CD14-positive monocyte (primary cell): ENCODE data around the gene ROBO1. TPM values are rescaled to one million over a fixed set of nuclear protein-coding genes. Genes with fewer than 3 reads are reported as not detected.

Experiments
- DNase-seq, 3 donors: peaks; one replicate each; pipeline ENCODE4 v3.0.0-alpha.2; 2011 to 2022
- H2AFZ ChIP-seq: 2 replicates; pipeline ENCODE4 v1.6.0; 2012; ENCODE audit warnings: mild to moderate bottlenecking, low read depth, low read length, inconsistent platforms; ENCODE audit not compliant: insufficient read depth, poor library complexity, severe bottlenecking
- H3K27ac ChIP-seq, 2 donors: 1 replicate in 1 of 2; 2 replicates in 1 of 2; pipeline ENCODE4 v1.5.1; 2012 to 2013; ENCODE audit warnings: low read length in 2 of 2, control low read depth in 1 of 2, inconsistent platforms in 1 of 2, low read depth in 1 of 2, mild to moderate bottlenecking in 1 of 2
- H3K27me3 ChIP-seq, 2 donors: one replicate each; pipeline versions ENCODE4 v1.6.0 to v1.6.1; 2011 to 2013; ENCODE audit warnings: low read length in 2 of 2; ENCODE audit not compliant: control insufficient read depth in 2 of 2, insufficient read depth in 2 of 2
- H3K36me3 ChIP-seq, 2 donors: replicated peaks in 1 of 2; 1 replicate in 1 of 2; 2 replicates in 1 of 2; pipeline versions ENCODE4 v1.5.1 to v1.6.1; 2012 to 2013; ENCODE audit warnings: low read length in 2 of 2, control low read depth in 1 of 2, inconsistent platforms in 1 of 2, mild to moderate bottlenecking in 1 of 2; ENCODE audit not compliant: insufficient read depth in 2 of 2, control insufficient read depth in 1 of 2
- H3K4me1 ChIP-seq, 2 donors: 1 replicate in 1 of 2; 2 replicates in 1 of 2; pipeline versions ENCODE4 v1.5.1 to v1.6.1; 2012 to 2013; ENCODE audit warnings: low read length in 2 of 2, control low read depth in 1 of 2, inconsistent platforms in 1 of 2, mild to moderate bottlenecking in 1 of 2, moderate library complexity in 1 of 2; ENCODE audit not compliant: insufficient read depth in 2 of 2, control insufficient read depth in 1 of 2
- H3K4me2 ChIP-seq: replicated peaks from 2 replicates; pipeline ENCODE3; 2012; ENCODE audit warnings: low read length, moderate library complexity, mild to moderate bottlenecking; ENCODE audit not compliant: poor library complexity, severe bottlenecking; ENCODE audit errors: extremely low read depth
- H3K4me3 ChIP-seq, 3 experiments: fragments of 200-600 bp in 1 of 3; sonication (generic) in 1 of 3; replicated peaks in 1 of 3; 1 replicate in 2 of 3; 2 replicates in 1 of 3; pipeline ENCODE4 v1.5.1; 2011 to 2013; ENCODE audit warnings: low read length in 3 of 3, mild to moderate bottlenecking in 3 of 3, control low read depth in 2 of 3, low read depth in 2 of 3, inconsistent platforms in 1 of 3, moderate library complexity in 1 of 3
- H3K79me2 ChIP-seq: 2 replicates; pipeline ENCODE4 v1.6.0; 2012; ENCODE audit warnings: mild to moderate bottlenecking, control low read depth, inconsistent platforms, low read length, moderate library complexity; ENCODE audit not compliant: insufficient read depth
- H3K9ac ChIP-seq: 2 replicates; pipeline ENCODE4 v1.6.0; 2017; ENCODE audit warnings: low read length, mild to moderate bottlenecking; ENCODE audit not compliant: insufficient read depth, poor library complexity, severe bottlenecking
- H3K9me3 ChIP-seq, 2 donors: replicated peaks in 1 of 2; 1 replicate in 1 of 2; 2 replicates in 1 of 2; pipeline versions ENCODE4 v1.5.1 to v1.6.1; 2012 to 2013; ENCODE audit warnings: low read length in 2 of 2, control low read depth in 1 of 2; ENCODE audit not compliant: control insufficient read depth in 1 of 2, insufficient read depth in 1 of 2
- H4K20me1 ChIP-seq: 2 replicates; pipeline ENCODE4 v1.6.0; 2012; ENCODE audit warnings: mild to moderate bottlenecking, low read length, control low read depth, moderate library complexity; ENCODE audit not compliant: insufficient read depth
- H3K27ac Mint-ChIP-seq, 7 donors: one replicate each; pipeline ENCODE4 v1.8.0; 2020; ENCODE audit warnings: mild to moderate bottlenecking in 7 of 7, mixed read lengths in 7 of 7, moderate library complexity in 6 of 7, inconsistent platforms in 2 of 7
- H3K27me3 Mint-ChIP-seq, 3 donors: one replicate each; pipeline ENCODE4 v1.8.0; 2021 to 2022; ENCODE audit warnings: low read depth in 3 of 3, mild to moderate bottlenecking in 3 of 3, mixed read lengths in 3 of 3, moderate library complexity in 3 of 3, inconsistent platforms in 1 of 3
- H3K36me3 Mint-ChIP-seq, 2 donors: one replicate each; pipeline ENCODE4 v1.8.0; 2020; ENCODE audit warnings: mixed read lengths in 2 of 2, inconsistent platforms in 1 of 2, mild to moderate bottlenecking in 1 of 2
- H3K4me1 Mint-ChIP-seq: one replicate; pipeline ENCODE4 v1.8.0; 2020; ENCODE audit warnings: mild to moderate bottlenecking, mixed read lengths
- H3K4me3 Mint-ChIP-seq, 2 donors: one replicate each; pipeline ENCODE4 v1.8.0; 2020; ENCODE audit warnings: mild to moderate bottlenecking in 2 of 2, mixed read lengths in 2 of 2, moderate library complexity in 1 of 2
- H3K9me3 Mint-ChIP-seq, 7 donors: one replicate each; pipeline ENCODE4 v1.8.0; 2020 to 2022; ENCODE audit warnings: mixed read lengths in 7 of 7, mild to moderate bottlenecking in 6 of 7, moderate library complexity in 6 of 7, inconsistent platforms in 2 of 7
- CTCF ChIP-seq: fragments of 200-600 bp; IDR thresholded peaks from one replicate; pipeline ENCODE4 v1.8.0; 2022; ENCODE audit warnings: antibody characterized with exemption, mild to moderate bottlenecking
- WGBS: methylation state at CpG from one replicate; pipeline ENCODE4 v1.1.5; 2013; ENCODE audit warnings: missing lambda C conversion rate; ENCODE audit not compliant: insufficient coverage; 5-methylcytosine and 5-hydroxymethylcytosine counted together
- intact Hi-C, 2 donors: fragments of 100-400 bp; cut with micrococcal nuclease; formaldehyde crosslinking; loops; one replicate each; pipeline versions ENCODE4 v1.15.0 to v1.15.1; 2023
- polyA plus RNA-seq, 3 donors: library from polyadenylated mRNA; depleted of rRNA in 1 of 3; unstranded in 2 of 3; stranded (reverse) in 1 of 3; fragments of 300-500 nt in 2 of 3; fragments of >200 nt in 1 of 3; fragmentation: Illumina TruSeq in 2 of 3; gene quantifications; 1 replicate in 2 of 3; 2 replicates in 1 of 3; pipeline ENCODE4 v1.2.3, GENCODE V29; 2012 to 2021

The ROBO1 gene
- polyA plus RNA-seq, 3 donors, result 0.09 to 0.10 TPM; not detected in 1

- no peaks in the 10 kb centered on the region for H3K36me3 ChIP-seq
- Mint-ChIP-seq H3K4me1 (no peaks in the 10 kb centered on the region), H3K27ac (no peak overlapping the region), H3K9me3 (no peaks in the 10 kb centered on the region), H3K36me3 (no peaks in the 10 kb centered on the region), H3K27me3 (peaks cover 0 to 2% (median 0%) of the 10 kb centered on the region in 3 donors), H3K4me3 (no peak overlapping the region)
- H3K27ac ChIP-seq, result no peak overlapping the region
- H3K79me2 ChIP-seq, result no peaks in the 10 kb centered on the region
- H3K9me3 ChIP-seq, result no peaks in the 10 kb centered on the region
- no peak for DNase-seq
- intact Hi-C loops, result no loop called here
- no peaks in the 10 kb centered on the region for H3K27me3 ChIP-seq
- H2AFZ ChIP-seq, result no peak overlapping the region
- H3K4me3 ChIP-seq, result no peak overlapping the region
- H3K9ac ChIP-seq, result no peak overlapping the region
- WGBS, result 100% methylated on average over 1 of the region's 1 CpG
- no peak for TF ChIP-seq CTCF
- no peak overlapping the region for H3K4me2 ChIP-seq
- H4K20me1 ChIP-seq, result no peaks in the 10 kb centered on the region
- no peaks in the 10 kb centered on the region for H3K4me1 ChIP-seq
These were observed 682.6 kb downstream of the ROBO1 start for GRCh38 chr3:79085171-79085570.

- Histone ChIP-seq H2AFZ (no peak overlapping the region), H3K9me3 (no peaks in the 10 kb centered on the region), H3K36me3 (no peaks in the 10 kb centered on the region), H3K27me3 (no peaks in the 10 kb centered on the region), H3K4me3 (no peak overlapping the region), H3K27ac (no peak overlapping the region), H3K4me2 (no peak overlapping the region), H3K79me2 (no peaks in the 10 kb centered on the region), H3K9ac (no peak overlapping the region), H3K4me1 (no peaks in the 10 kb centered on the region), H4K20me1 (no peaks in the 10 kb centered on the region)
- no CpG with 5 or more reads among the region's 5 CpGs for WGBS
- TF ChIP-seq CTCF, result no peak
- no peaks in the 10 kb centered on the region for H3K27me3 Mint-ChIP-seq
- H3K27ac Mint-ChIP-seq, result no peak overlapping the region
- no peaks in the 10 kb centered on the region for H3K4me1 Mint-ChIP-seq
- H3K9me3 Mint-ChIP-seq, result no peaks in the 10 kb centered on the region
- H3K4me3 Mint-ChIP-seq, result no peak overlapping the region
- no peak for DNase-seq
- intact Hi-C loops, result no loop called here
- H3K36me3 Mint-ChIP-seq, result no peaks in the 10 kb centered on the region
These were observed 686.5 kb downstream of the ROBO1 start for GRCh38 chr3:79081335-79081734.
